SK-N-SH (cell line): Measurements from ENCODE around the gene PGAP3.

ENCODE experiments used
- CHD2 ChIP-seq: fragments of 150-350 bp; IDR thresholded peaks from 2 replicates; pipeline ENCODE4 v1.6.1; 2018; ENCODE audit warnings: low read length; ENCODE audit not compliant: partially characterized antibody
- EP300 ChIP-seq, 2 experiments: IDR thresholded peaks; 2 replicates each; pipeline versions ENCODE4 v1.4.0 to v1.6.1; 2012; ENCODE audit warnings: borderline replicate concordance in 1 of 2, low read depth in 1 of 2, low read length in 1 of 2
- EZH2phosphoT487 ChIP-seq: fragments of 200-600 bp; sonication (generic); IDR thresholded peaks from 2 replicates; pipeline ENCODE4 v1.6.1; 2017; ENCODE audit warnings: low read depth, mixed run types, mild to moderate bottlenecking, antibody characterized with exemption, moderate library complexity, borderline replicate concordance
- FOXJ3 ChIP-seq: sonication (generic); formaldehyde crosslinking; IDR thresholded peaks from 2 replicates; pipeline ENCODE4 v1.5.1; 2020; ENCODE audit warnings: mild to moderate bottlenecking, missing genetic modification reagents
- MAX ChIP-seq: IDR thresholded peaks from 2 replicates; pipeline ENCODE4 v1.4.0; 2012; ENCODE audit warnings: low read depth
- MXI1 ChIP-seq: IDR thresholded peaks from 2 replicates; pipeline ENCODE4 v1.6.1; 2012; ENCODE audit warnings: mild to moderate bottlenecking, low read depth, low read length, improper control_type of control experiment
- NFIC ChIP-seq: IDR thresholded peaks from 2 replicates; pipeline ENCODE4 v1.4.0; 2012; ENCODE audit warnings: borderline replicate concordance
- POLR2AphosphoS5 ChIP-seq: IDR thresholded peaks from 2 replicates; pipeline ENCODE4 v1.6.1; 2012; ENCODE audit warnings: low read depth, low read length
- RCOR1 ChIP-seq: fragments of 150-350 bp; IDR thresholded peaks from 2 replicates; pipeline ENCODE4 v1.6.1; 2017; ENCODE audit warnings: antibody characterized with exemption, low read length
- REST ChIP-seq: IDR thresholded peaks from 2 replicates; pipeline ENCODE4 v1.6.1; 2012; ENCODE audit warnings: mild to moderate bottlenecking, low read depth, low read length, moderate library complexity
- RFX5 ChIP-seq: IDR thresholded peaks from 2 replicates; pipeline ENCODE4 v1.6.1; 2012; ENCODE audit warnings: mild to moderate bottlenecking, improper control_type of control experiment, low read length
- SMC3 ChIP-seq: IDR thresholded peaks from 2 replicates; pipeline ENCODE4 v1.6.1; 2012; ENCODE audit warnings: low read depth, low read length, improper control_type of control experiment
- YY1 ChIP-seq: IDR thresholded peaks from 2 replicates; pipeline ENCODE4 v1.4.0; 2012; ENCODE audit warnings: low read depth, mild to moderate bottlenecking
- TF ChIP-seq, protein P1 (sequence below): fragments of 200-600 bp; sonication (generic); IDR thresholded peaks from 2 replicates; pipeline ENCODE4 v1.6.1; 2017; ENCODE audit warnings: antibody characterized with exemption, mild to moderate bottlenecking, moderate library complexity

GRCh38 chr17:39700148-39700987 is 12.5 kb upstream of the PGAP3 start:
- TF ChIP-seq SMC3 (no peak), REST (no peak), EP300 (IDR thresholded peaks at IDR 0.05; ENCODE audit: borderline replicate concordance in 1 of 2, low read depth in 1 of 2, low read length in 1 of 2) (no peak), POLR2AphosphoS5 (no peak), CHD2 (no peak), YY1 (no peak), RCOR1 (no peak), RFX5 (no peak), FOXJ3 (CRISPR knock-in tag) (no peak), MAX (no peak), NFIC (no peak), EZH2phosphoT487 (no peak), MXI1 (no peak)
- TF ChIP-seq, protein P1, sequence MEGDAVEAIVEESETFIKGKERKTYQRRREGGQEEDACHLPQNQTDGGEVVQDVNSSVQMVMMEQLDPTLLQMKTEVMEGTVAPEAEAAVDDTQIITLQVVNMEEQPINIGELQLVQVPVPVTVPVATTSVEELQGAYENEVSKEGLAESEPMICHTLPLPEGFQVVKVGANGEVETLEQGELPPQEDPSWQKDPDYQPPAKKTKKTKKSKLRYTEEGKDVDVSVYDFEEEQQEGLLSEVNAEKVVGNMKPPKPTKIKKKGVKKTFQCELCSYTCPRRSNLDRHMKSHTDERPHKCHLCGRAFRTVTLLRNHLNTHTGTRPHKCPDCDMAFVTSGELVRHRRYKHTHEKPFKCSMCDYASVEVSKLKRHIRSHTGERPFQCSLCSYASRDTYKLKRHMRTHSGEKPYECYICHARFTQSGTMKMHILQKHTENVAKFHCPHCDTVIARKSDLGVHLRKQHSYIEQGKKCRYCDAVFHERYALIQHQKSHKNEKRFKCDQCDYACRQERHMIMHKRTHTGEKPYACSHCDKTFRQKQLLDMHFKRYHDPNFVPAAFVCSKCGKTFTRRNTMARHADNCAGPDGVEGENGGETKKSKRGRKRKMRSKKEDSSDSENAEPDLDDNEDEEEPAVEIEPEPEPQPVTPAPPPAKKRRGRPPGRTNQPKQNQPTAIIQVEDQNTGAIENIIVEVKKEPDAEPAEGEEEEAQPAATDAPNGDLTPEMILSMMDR: no peak
